AG04449 (cell line): ENCODE measurements around the gene MSI2.

ENCODE experiments used
- CTCF ChIA-PET: fragments of 350-600 bp; formaldehyde crosslinking; extraction: SDS; loops from one replicate; lab custom pipeline; 2021; ENCODE audit warnings: antibody characterized with exemption; lab: Yijun Ruan, JAX
- POLR2A ChIA-PET: fragments of 400-600, 350-600 bp; formaldehyde crosslinking; extraction: SDS; loops from one replicate; lab custom pipeline; 2020; ENCODE audit warnings: antibody characterized with exemption, inconsistent platforms; lab: Yijun Ruan, JAX
- DNase-seq: peaks from one replicate; pipeline ENCODE4 v3.0.0-alpha.2; 2010; ENCODE audit warnings: low read depth, low spot score
- H3K4me3 ChIP-seq: 2 replicates; pipeline ENCODE4 v1.5.1; 2011; ENCODE audit warnings: low read depth, mild to moderate bottlenecking, control low read depth, low read length
- TF ChIP-seq, protein P1 (sequence below): IDR thresholded peaks from one replicate; pipeline ENCODE4 v1.5.1; 2011; ENCODE audit warnings: mild to moderate bottlenecking, moderate library complexity, low read length, control low read depth, inconsistent platforms; ENCODE audit not compliant: insufficient read depth; ENCODE audit errors: missing control alignments

The MSI2 gene

GRCh38 chr17:57562184-57562698 is 305.9 kb downstream of the MSI2 start:
- no peak for DNase-seq
- ChIA-PET POLR2A (no interaction called here), CTCF (interaction anchor here (1.1 to 1.4 kb wide), 2 partner anchors 10 to 319 kb away, joined by 3 to 9 read pairs; no protein-coding TSS in a partner anchor)
- TF ChIP-seq, protein P1, sequence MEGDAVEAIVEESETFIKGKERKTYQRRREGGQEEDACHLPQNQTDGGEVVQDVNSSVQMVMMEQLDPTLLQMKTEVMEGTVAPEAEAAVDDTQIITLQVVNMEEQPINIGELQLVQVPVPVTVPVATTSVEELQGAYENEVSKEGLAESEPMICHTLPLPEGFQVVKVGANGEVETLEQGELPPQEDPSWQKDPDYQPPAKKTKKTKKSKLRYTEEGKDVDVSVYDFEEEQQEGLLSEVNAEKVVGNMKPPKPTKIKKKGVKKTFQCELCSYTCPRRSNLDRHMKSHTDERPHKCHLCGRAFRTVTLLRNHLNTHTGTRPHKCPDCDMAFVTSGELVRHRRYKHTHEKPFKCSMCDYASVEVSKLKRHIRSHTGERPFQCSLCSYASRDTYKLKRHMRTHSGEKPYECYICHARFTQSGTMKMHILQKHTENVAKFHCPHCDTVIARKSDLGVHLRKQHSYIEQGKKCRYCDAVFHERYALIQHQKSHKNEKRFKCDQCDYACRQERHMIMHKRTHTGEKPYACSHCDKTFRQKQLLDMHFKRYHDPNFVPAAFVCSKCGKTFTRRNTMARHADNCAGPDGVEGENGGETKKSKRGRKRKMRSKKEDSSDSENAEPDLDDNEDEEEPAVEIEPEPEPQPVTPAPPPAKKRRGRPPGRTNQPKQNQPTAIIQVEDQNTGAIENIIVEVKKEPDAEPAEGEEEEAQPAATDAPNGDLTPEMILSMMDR, result no peak
- H3K4me3 ChIP-seq, result no peak overlapping the region

- no peak for DNase-seq
- ChIA-PET CTCF (interaction anchor here (0.6 to 1.2 kb wide), 3 partner anchors 12 to 321 kb away, joined by 3 to 4 read pairs (median 3); no protein-coding TSS in a partner anchor), POLR2A (interaction anchor here (0.7 kb wide), 1 partner anchor 15 kb away, joined by 3 read pairs; no protein-coding TSS in a partner anchor)
- H3K4me3 ChIP-seq, result no peak overlapping the region
- TF ChIP-seq, protein P1, result no peak
These were observed 307.6 kb downstream of the MSI2 start for GRCh38 chr17:57563958-57564357.

GRCh38 chr17:57565176-57565575 is 308.9 kb downstream of the MSI2 start:
- TF ChIP-seq, protein P1, result no peak
- DNase-seq, result no peak
- ChIA-PET CTCF (no interaction called here), POLR2A (interaction anchor here (0.6 kb wide), 1 partner anchor 378 kb away, joined by 3 read pairs; no protein-coding TSS in a partner anchor)
- H3K4me3 ChIP-seq, result no peak overlapping the region

GRCh38 chr17:57566721-57567120 is 310.4 kb downstream of the MSI2 start:
- ChIA-PET CTCF (interaction anchor here (0.7 to 2.1 kb wide), 3 partner anchors 9 to 323 kb away, joined by 3 to 6 read pairs (median 3); no protein-coding TSS in a partner anchor), POLR2A (interaction anchor here (0.5 kb wide), 1 partner anchor 14 kb away, joined by 4 read pairs; no protein-coding TSS in a partner anchor)
- no peak for DNase-seq
- TF ChIP-seq, protein P1, result no peak
- H3K4me3 ChIP-seq, result no peak overlapping the region

GRCh38 chr17:57567251-57567650 is 310.9 kb downstream of the MSI2 start:
- TF ChIP-seq, protein P1, result no peak
- ChIA-PET POLR2A (interaction anchor here (0.5 kb wide), 1 partner anchor 14 kb away, joined by 4 read pairs; no protein-coding TSS in a partner anchor), CTCF (interaction anchor here (0.7 to 2.1 kb wide), 3 partner anchors 9 to 324 kb away, joined by 3 to 6 read pairs (median 3); no protein-coding TSS in a partner anchor)
- H3K4me3 ChIP-seq, result no peak overlapping the region
- DNase-seq, result no peak

DNA sequence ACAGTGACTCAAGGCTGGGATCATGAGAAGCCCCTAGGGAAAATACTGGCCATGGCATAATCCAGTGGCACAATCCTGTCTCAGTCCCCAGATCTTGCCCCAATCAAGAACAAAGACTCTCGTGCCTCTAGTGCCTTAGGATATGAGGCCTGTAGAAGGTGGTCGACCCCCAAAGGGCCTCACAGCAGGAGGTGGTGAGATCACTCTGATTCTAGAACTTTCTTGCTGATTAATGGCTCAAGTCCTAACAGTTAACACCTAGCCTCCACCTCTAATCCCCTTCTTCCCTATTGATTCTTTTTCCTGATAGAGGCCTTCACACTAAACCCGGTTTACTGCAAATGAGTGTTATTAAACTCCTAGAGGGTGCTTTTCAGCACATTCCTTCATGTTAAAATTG is 312.0 kb downstream of the MSI2 start:
- ChIA-PET CTCF (interaction anchor here (2.3 to 2.5 kb wide), 2 partner anchors 10 to 30 kb away, joined by 6 to 13 read pairs; no protein-coding TSS in a partner anchor), POLR2A (no interaction called here)
- DNase-seq, result no peak
- TF ChIP-seq, protein P1, result no peak
- no peak overlapping the region for H3K4me3 ChIP-seq
